K562 (cell line): ENCODE measurements around the gene SLC25A33. TPM values are rescaled to one million over a fixed set of nuclear protein-coding genes. Genes with fewer than 3 reads are reported as not detected.

ENCODE experiments used
- CBX3 ChIP-seq, 2 experiments: IDR thresholded peaks; 1 replicate in 1 of 2; 2 replicates in 1 of 2; pipeline ENCODE4 v1.6.1; 2012; ENCODE audit warnings: inconsistent platforms in 2 of 2, low read length in 2 of 2, borderline replicate concordance in 1 of 2, control low read depth in 1 of 2
- CBX8 ChIP-seq: fragments of 200-600 bp; sonication (generic); IDR thresholded peaks from 2 replicates; pipeline ENCODE4 v1.6.1; 2012; ENCODE audit warnings: borderline replicate concordance, mixed run types, low read depth, mild to moderate bottlenecking, moderate library complexity, mixed read lengths, low read length, control low read depth, inconsistent platforms; ENCODE audit not compliant: poor library complexity, severe bottlenecking; ENCODE audit errors: extremely low read depth
- EP300 ChIP-seq: IDR thresholded peaks from 2 replicates; pipeline ENCODE4 v1.6.1; 2012; ENCODE audit warnings: low read length, improper control_type of control experiment
- ETV6 ChIP-seq, 3 experiments: fragments of 150-350 bp in 1 of 3; sonication (generic) in 1 of 3; formaldehyde crosslinking in 1 of 3; IDR thresholded peaks; 2 replicates each; pipeline versions ENCODE4 v1.6.1 to v1.8.0; 2014 to 2022; ENCODE audit warnings: borderline replicate concordance in 2 of 3, low read depth in 2 of 3, antibody characterized with exemption in 1 of 3, low read length in 1 of 3, mild to moderate bottlenecking in 1 of 3, missing genetic modification reagents in 1 of 3
- GATAD2B ChIP-seq: fragments of 450-650 bp; IDR thresholded peaks from 2 replicates; pipeline ENCODE4 v1.6.1; 2017; ENCODE audit warnings: mild to moderate bottlenecking, borderline replicate concordance
- HEY1 ChIP-seq: fragments of 250-450 bp; sonication (Bioruptor Pico); IDR thresholded peaks from 2 replicates; pipeline ENCODE4 v1.5.0; 2020; ENCODE audit warnings: mild to moderate bottlenecking, moderate library complexity, borderline replicate concordance
- JUN ChIP-seq, 2 experiments: sonication (generic) in 1 of 2; formaldehyde crosslinking in 1 of 2; IDR thresholded peaks; 2 replicates each; pipeline versions ENCODE4 v1.6.1 to v1.8.0; 2012 to 2022; ENCODE audit warnings: borderline replicate concordance in 2 of 2, mild to moderate bottlenecking in 2 of 2, improper control_type of control experiment in 1 of 2, low read depth in 1 of 2, low read length in 1 of 2, missing genetic modification reagents in 1 of 2
- KDM4B ChIP-seq, 2 experiments: fragments of 450-650 bp in 1 of 2; sonication (generic) in 1 of 2; IDR thresholded peaks; 2 replicates each; pipeline ENCODE4 v1.6.1; 2016 to 2017; ENCODE audit warnings: borderline replicate concordance in 2 of 2, antibody characterized with exemption in 1 of 2, low read depth in 1 of 2, mild to moderate bottlenecking in 1 of 2
- KLF13 ChIP-seq: fragments of 450-650 bp; IDR thresholded peaks from 2 replicates; pipeline ENCODE4 v1.6.1; 2016; ENCODE audit warnings: missing genetic modification characterization, low read depth, mild to moderate bottlenecking, missing compliant biosample characterization, moderate library complexity, borderline replicate concordance
- MCM2 ChIP-seq: fragments of 450-650 bp; IDR thresholded peaks from 2 replicates; pipeline ENCODE4 v1.6.1; 2017; ENCODE audit warnings: low read depth, mild to moderate bottlenecking
- RB1 ChIP-seq: fragments of 450-650 bp; IDR thresholded peaks from 2 replicates; pipeline ENCODE4 v1.6.1; 2017; ENCODE audit warnings: low read depth, mild to moderate bottlenecking
- RBFOX2 ChIP-seq: fragments of 200-400 bp; formaldehyde crosslinking; IDR thresholded peaks from 2 replicates; pipeline ENCODE4 v1.6.1; 2017; ENCODE audit warnings: low read depth, mild to moderate bottlenecking, low read length, moderate library complexity
- SP1 ChIP-seq: sonication (generic); formaldehyde crosslinking; IDR thresholded peaks from 2 replicates; pipeline ENCODE4 v1.8.1; 2022; ENCODE audit warnings: mild to moderate bottlenecking, missing genetic modification reagents
- STAT5B ChIP-seq: fragments of 250-450 bp; sonication (Bioruptor Pico); IDR thresholded peaks from 2 replicates; pipeline ENCODE4 v1.8.0; 2021; ENCODE audit warnings: mild to moderate bottlenecking, inconsistent platforms
- TOE1 ChIP-seq, 2 experiments: fragments of 450-650 bp in 1 of 2; sonication (generic) in 1 of 2; formaldehyde crosslinking in 1 of 2; IDR thresholded peaks; 2 replicates each; pipeline versions ENCODE4 v1.7.1 to v1.8.0; 2016 to 2022; ENCODE audit warnings: borderline replicate concordance in 2 of 2, mild to moderate bottlenecking in 2 of 2, antibody characterized with exemption in 1 of 2, inconsistent platforms in 1 of 2, low read depth in 1 of 2, missing genetic modification reagents in 1 of 2, moderate library complexity in 1 of 2
- polyA plus RNA-seq, 8 experiments: library from polyadenylated mRNA; depleted of rRNA in 4 of 8; stranded (reverse) in 5 of 8; unstranded in 3 of 8; fragments of >200 nt; fragmentation: Nextera tagmentation in 2 of 8; fragmentation: Illumina TruSeq in 1 of 8; extraction: Ambion mirVana in 2 of 8; extraction: Trizol in 1 of 8; gene quantifications; 2 replicates each; pipeline versions ENCODE4 v1.2.1 to v1.2.3, GENCODE V29; 2011 to 2014; ENCODE audit warnings: inconsistent platforms in 1 of 8, missing spikeins in 1 of 8
- total RNA-seq, 7 experiments: library from RNA; depleted of rRNA in 6 of 7; stranded (reverse); fragments of >200 nt in 6 of 7; fragmentation: Illumina TruSeq in 2 of 7; extraction: Trizol in 2 of 7; gene quantifications; 2 replicates each; pipeline versions ENCODE4 v1.2.1 to v1.2.3, GENCODE V29; 2011 to 2021; ENCODE audit warnings: low replicate concordance in 1 of 7
- TF ChIP-seq, protein P1 (sequence below): sonication (generic); formaldehyde crosslinking; IDR thresholded peaks from 2 replicates; pipeline ENCODE4 v1.8.0; 2023; ENCODE audit warnings: missing genetic modification reagents, mild to moderate bottlenecking, borderline replicate concordance
- TF ChIP-seq, protein P2 (sequence below), 2 experiments: fragments of 450-650 bp in 1 of 2; IDR thresholded peaks; 2 replicates each; pipeline ENCODE4 v1.6.1; 2011 to 2017; ENCODE audit warnings: low read depth in 2 of 2, antibody characterized with exemption in 1 of 2, borderline replicate concordance in 1 of 2, low read length in 1 of 2, mild to moderate bottlenecking in 1 of 2, mixed read lengths in 1 of 2; ENCODE audit not compliant: control insufficient read depth in 1 of 2

Gene SLC25A33
- total and polyA plus RNA-seq, 9 of the 15 experiments (the other 6 are each of a cell fraction or from before 2014, with no cell fraction given): 3.2 to 23.5 (median 17.5) TPM

DNA sequence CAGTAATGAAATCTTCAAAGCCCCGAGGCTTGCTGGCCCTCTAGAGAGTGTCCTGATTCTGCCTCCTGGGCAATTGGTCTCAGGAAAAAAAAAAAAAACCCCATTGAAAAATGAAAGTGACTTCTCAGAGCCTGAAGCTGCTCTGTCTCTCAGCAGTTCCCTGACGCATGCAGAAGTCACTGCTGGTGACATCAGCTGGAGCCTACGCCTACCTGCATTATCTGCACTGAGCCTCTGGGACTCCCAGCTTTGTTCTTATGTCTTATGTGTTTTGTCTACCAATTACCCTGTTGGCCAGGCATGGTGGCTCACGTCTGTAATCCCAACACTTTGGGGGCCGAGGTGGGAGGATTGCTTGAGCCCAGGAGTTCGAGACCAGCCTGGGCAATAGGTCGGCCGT is 10.1 kb upstream of the SLC25A33 start (continued):
- peak; percentile 85 for TF ChIP-seq JUN (IDR thresholded peaks at IDR 0.05; ENCODE audit: borderline replicate concordance, low read depth, low read length)
- TF ChIP-seq JUN (CRISPR knock-in tag; IDR thresholded peaks at IDR 0.05; ENCODE audit: borderline replicate concordance): no peak
- no peak for TF ChIP-seq GATAD2B
- TF ChIP-seq RB1: no peak
- TF ChIP-seq KLF13: peak; percentile 81; the same call in 1 of the 2 replicates
- TF ChIP-seq MCM2: no peak
- TF ChIP-seq EP300: no peak
- no peak for TF ChIP-seq KDM4B (IDR thresholded peaks at IDR 0.05; ENCODE audit: borderline replicate concordance in 2 of 2, low read depth in 1 of 2)
- TF ChIP-seq ETV6 (IDR thresholded peaks at IDR 0.05; ENCODE audit: borderline replicate concordance in 1 of 2, low read depth in 2 of 2, low read length in 1 of 2): no peak
- no peak for TF ChIP-seq ETV6 (CRISPR knock-in tag; IDR thresholded peaks at IDR 0.05; ENCODE audit: borderline replicate concordance)
- no peak for TF ChIP-seq CBX8
- no peak for TF ChIP-seq RBFOX2
- TF ChIP-seq, protein P1, sequence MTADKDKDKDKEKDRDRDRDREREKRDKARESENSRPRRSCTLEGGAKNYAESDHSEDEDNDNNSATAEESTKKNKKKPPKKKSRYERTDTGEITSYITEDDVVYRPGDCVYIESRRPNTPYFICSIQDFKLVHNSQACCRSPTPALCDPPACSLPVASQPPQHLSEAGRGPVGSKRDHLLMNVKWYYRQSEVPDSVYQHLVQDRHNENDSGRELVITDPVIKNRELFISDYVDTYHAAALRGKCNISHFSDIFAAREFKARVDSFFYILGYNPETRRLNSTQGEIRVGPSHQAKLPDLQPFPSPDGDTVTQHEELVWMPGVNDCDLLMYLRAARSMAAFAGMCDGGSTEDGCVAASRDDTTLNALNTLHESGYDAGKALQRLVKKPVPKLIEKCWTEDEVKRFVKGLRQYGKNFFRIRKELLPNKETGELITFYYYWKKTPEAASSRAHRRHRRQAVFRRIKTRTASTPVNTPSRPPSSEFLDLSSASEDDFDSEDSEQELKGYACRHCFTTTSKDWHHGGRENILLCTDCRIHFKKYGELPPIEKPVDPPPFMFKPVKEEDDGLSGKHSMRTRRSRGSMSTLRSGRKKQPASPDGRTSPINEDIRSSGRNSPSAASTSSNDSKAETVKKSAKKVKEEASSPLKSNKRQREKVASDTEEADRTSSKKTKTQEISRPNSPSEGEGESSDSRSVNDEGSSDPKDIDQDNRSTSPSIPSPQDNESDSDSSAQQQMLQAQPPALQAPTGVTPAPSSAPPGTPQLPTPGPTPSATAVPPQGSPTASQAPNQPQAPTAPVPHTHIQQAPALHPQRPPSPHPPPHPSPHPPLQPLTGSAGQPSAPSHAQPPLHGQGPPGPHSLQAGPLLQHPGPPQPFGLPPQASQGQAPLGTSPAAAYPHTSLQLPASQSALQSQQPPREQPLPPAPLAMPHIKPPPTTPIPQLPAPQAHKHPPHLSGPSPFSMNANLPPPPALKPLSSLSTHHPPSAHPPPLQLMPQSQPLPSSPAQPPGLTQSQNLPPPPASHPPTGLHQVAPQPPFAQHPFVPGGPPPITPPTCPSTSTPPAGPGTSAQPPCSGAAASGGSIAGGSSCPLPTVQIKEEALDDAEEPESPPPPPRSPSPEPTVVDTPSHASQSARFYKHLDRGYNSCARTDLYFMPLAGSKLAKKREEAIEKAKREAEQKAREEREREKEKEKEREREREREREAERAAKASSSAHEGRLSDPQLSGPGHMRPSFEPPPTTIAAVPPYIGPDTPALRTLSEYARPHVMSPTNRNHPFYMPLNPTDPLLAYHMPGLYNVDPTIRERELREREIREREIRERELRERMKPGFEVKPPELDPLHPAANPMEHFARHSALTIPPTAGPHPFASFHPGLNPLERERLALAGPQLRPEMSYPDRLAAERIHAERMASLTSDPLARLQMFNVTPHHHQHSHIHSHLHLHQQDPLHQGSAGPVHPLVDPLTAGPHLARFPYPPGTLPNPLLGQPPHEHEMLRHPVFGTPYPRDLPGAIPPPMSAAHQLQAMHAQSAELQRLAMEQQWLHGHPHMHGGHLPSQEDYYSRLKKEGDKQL: no peak
- 0 out of 2 replicates have a peak, but pooled peaks have one; percentile 25 for TF ChIP-seq SP1 (CRISPR knock-in tag)
- no peak for TF ChIP-seq HEY1
- TF ChIP-seq TOE1 (IDR thresholded peaks at IDR 0.05; ENCODE audit: borderline replicate concordance): no peak
- TF ChIP-seq TOE1 (CRISPR knock-in tag; IDR thresholded peaks at IDR 0.05; ENCODE audit: borderline replicate concordance, low read depth): no peak
- TF ChIP-seq STAT5B: no peak
- peak in 1 of 2 experiments; percentile 99; a peak in 1 of 3 replicates for TF ChIP-seq CBX3 (IDR thresholded peaks at IDR 0.05; ENCODE audit: borderline replicate concordance in 1 of 2, low read length in 2 of 2)
- TF ChIP-seq, protein P2, sequence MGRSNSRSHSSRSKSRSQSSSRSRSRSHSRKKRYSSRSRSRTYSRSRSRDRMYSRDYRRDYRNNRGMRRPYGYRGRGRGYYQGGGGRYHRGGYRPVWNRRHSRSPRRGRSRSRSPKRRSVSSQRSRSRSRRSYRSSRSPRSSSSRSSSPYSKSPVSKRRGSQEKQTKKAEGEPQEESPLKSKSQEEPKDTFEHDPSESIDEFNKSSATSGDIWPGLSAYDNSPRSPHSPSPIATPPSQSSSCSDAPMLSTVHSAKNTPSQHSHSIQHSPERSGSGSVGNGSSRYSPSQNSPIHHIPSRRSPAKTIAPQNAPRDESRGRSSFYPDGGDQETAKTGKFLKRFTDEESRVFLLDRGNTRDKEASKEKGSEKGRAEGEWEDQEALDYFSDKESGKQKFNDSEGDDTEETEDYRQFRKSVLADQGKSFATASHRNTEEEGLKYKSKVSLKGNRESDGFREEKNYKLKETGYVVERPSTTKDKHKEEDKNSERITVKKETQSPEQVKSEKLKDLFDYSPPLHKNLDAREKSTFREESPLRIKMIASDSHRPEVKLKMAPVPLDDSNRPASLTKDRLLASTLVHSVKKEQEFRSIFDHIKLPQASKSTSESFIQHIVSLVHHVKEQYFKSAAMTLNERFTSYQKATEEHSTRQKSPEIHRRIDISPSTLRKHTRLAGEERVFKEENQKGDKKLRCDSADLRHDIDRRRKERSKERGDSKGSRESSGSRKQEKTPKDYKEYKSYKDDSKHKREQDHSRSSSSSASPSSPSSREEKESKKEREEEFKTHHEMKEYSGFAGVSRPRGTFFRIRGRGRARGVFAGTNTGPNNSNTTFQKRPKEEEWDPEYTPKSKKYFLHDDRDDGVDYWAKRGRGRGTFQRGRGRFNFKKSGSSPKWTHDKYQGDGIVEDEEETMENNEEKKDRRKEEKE (IDR thresholded peaks at IDR 0.05; ENCODE audit: borderline replicate concordance in 1 of 2, control insufficient read depth in 1 of 2, low read depth in 2 of 2, low read length in 1 of 2): no peak
